ENCODE results near the gene CYP4B1.

CYP4B1 gene

GRCh38 chr1:46768445-46768844 is 30.4 kb upstream of the CYP4B1 start:
- TF ChIP-seq FOXP2 (optimal IDR thresholded peaks at IDR 0.05; ENCODE audit: borderline replicate concordance, extremely low read depth, extremely low read length, insufficient read depth), result no peak
- no peak for TF ChIP-seq TAF1 (IDR thresholded peaks at IDR 0.05; ENCODE audit: borderline replicate concordance, insufficient read depth, low read length)
- TF ChIP-seq SIN3A (IDR thresholded peaks at IDR 0.05; ENCODE audit: borderline replicate concordance, insufficient read depth, low read length), result no peak
- no peak for TF ChIP-seq REST (IDR thresholded peaks at IDR 0.05; ENCODE audit: insufficient read depth in 1 of 2, low read depth in 2 of 2, low read length in 2 of 2)
- no peak for TF ChIP-seq POLR2AphosphoS5 (IDR thresholded peaks at IDR 0.05; ENCODE audit: low read depth, low read length)

- TF ChIP-seq REST (IDR thresholded peaks at IDR 0.05; ENCODE audit: insufficient read depth in 1 of 2, low read depth in 2 of 2, low read length in 2 of 2), result no peak
- no peak for TF ChIP-seq POLR2AphosphoS5 (IDR thresholded peaks at IDR 0.05; ENCODE audit: low read depth, low read length)
- TF ChIP-seq SIN3A (IDR thresholded peaks at IDR 0.05; ENCODE audit: borderline replicate concordance, insufficient read depth, low read length), result no peak
- TF ChIP-seq TAF1 (IDR thresholded peaks at IDR 0.05; ENCODE audit: borderline replicate concordance, insufficient read depth, low read length), result no peak
- TF ChIP-seq FOXP2 (optimal IDR thresholded peaks at IDR 0.05; ENCODE audit: borderline replicate concordance, extremely low read depth, extremely low read length, insufficient read depth), result no peak
Measured at GRCh38 chr1:46769028-46769740, 29.7 kb upstream of the CYP4B1 start.

- TF ChIP-seq TAF1 (IDR thresholded peaks at IDR 0.05; ENCODE audit: borderline replicate concordance, insufficient read depth, low read length), result no peak
- no peak for TF ChIP-seq POLR2AphosphoS5 (IDR thresholded peaks at IDR 0.05; ENCODE audit: low read depth, low read length)
- no peak for TF ChIP-seq SIN3A (IDR thresholded peaks at IDR 0.05; ENCODE audit: borderline replicate concordance, insufficient read depth, low read length)
- no peak for TF ChIP-seq FOXP2 (optimal IDR thresholded peaks at IDR 0.05; ENCODE audit: borderline replicate concordance, extremely low read depth, extremely low read length, insufficient read depth)
- no peak for TF ChIP-seq REST (IDR thresholded peaks at IDR 0.05; ENCODE audit: insufficient read depth in 1 of 2, low read depth in 2 of 2, low read length in 2 of 2)
Measured at GRCh38 chr1:46770541-46770940, 28.3 kb upstream of the CYP4B1 start.

GRCh38 chr1:46772571-46772970 is 26.3 kb upstream of the CYP4B1 start:
- TF ChIP-seq REST (IDR thresholded peaks at IDR 0.05; ENCODE audit: insufficient read depth in 1 of 2, low read depth in 2 of 2, low read length in 2 of 2) (no peak), POLR2AphosphoS5 (IDR thresholded peaks at IDR 0.05; ENCODE audit: low read depth, low read length) (no peak), FOXP2 (optimal IDR thresholded peaks at IDR 0.05; ENCODE audit: borderline replicate concordance, extremely low read depth, extremely low read length, insufficient read depth) (no peak), SIN3A (IDR thresholded peaks at IDR 0.05; ENCODE audit: borderline replicate concordance, insufficient read depth, low read length) (no peak)

Measured in PFSK-1 (cell line).